A673 (cell line): ENCODE results near the gene OR10H1. TPM values are rescaled to one million over a fixed set of nuclear protein-coding genes. Genes with fewer than 3 reads are reported as not detected.
A peak's percentile ranks its signal among the peaks of the same experiment; 100 is the strongest.
"Not testable (repeated sequence)": the region's sequence is repeated elsewhere in the genome, so short reads cannot be mapped to it uniquely, and the experiment has no call there.

ENCODE experiments used
- BruUV-seq: library from RNA; stranded (reverse); fragments of 400-500 nt; replicated peaks from 2 replicates; lab custom pipeline; 2021; lab: Mats Ljungman, UMichigan
- CTCF ChIA-PET: fragments of 300-600 bp; sonication (Branson Sonifier 250); formaldehyde crosslinking; loops from one replicate; lab custom pipeline; 2022; ENCODE audit warnings: antibody characterized with exemption; lab: Charles Lee
- POLR2A ChIA-PET: fragments of 300-600 bp; sonication (Branson Sonifier 250); formaldehyde crosslinking; loops from one replicate; lab custom pipeline; 2022; ENCODE audit warnings: antibody characterized with exemption; ENCODE audit not compliant: low non-redundant PET; lab: Charles Lee
- DNase-seq: peaks from one replicate; pipeline ENCODE4 v3.0.0-alpha.2; 2015; ENCODE audit warnings: low spot score
- H3K27ac ChIP-seq: fragments of 200-600 bp; sonication (generic); 2 replicates; pipeline ENCODE4 v1.5.1; 2016; ENCODE audit warnings: mixed run types, low read depth, mild to moderate bottlenecking, mixed read lengths, antibody characterized with exemption, low read length; ENCODE audit not compliant: poor library complexity, severe bottlenecking
- H3K27me3 ChIP-seq: fragments of 200-600 bp; sonication (generic); replicated peaks from 2 replicates; pipeline ENCODE4 v1.6.1; 2017; ENCODE audit warnings: mixed run types, low read depth, mild to moderate bottlenecking, mixed read lengths, antibody characterized with exemption, low read length; ENCODE audit not compliant: insufficient read depth, poor library complexity
- H3K36me3 ChIP-seq: fragments of 200-600 bp; sonication (generic); 2 replicates; pipeline ENCODE4 v1.6.1; 2016; ENCODE audit warnings: mixed run types, mild to moderate bottlenecking, mixed read lengths, antibody characterized with exemption, low read length; ENCODE audit not compliant: insufficient read depth, poor library complexity, severe bottlenecking
- H3K4me1 ChIP-seq: fragments of 200-600 bp; sonication (generic); 2 replicates; pipeline ENCODE4 v1.6.1; 2017; ENCODE audit warnings: mixed run types, mild to moderate bottlenecking, mixed read lengths, antibody characterized with exemption, low read length; ENCODE audit not compliant: insufficient read depth, poor library complexity, severe bottlenecking
- H3K4me3 ChIP-seq: fragments of 200-600 bp; sonication (generic); 2 replicates; pipeline ENCODE4 v1.5.1; 2016; ENCODE audit warnings: low read depth, mixed run types, mild to moderate bottlenecking, mixed read lengths, low read length; ENCODE audit not compliant: poor library complexity, severe bottlenecking
- H3K9me3 ChIP-seq: fragments of 200-600 bp; sonication (generic); 2 replicates; pipeline ENCODE4 v1.6.1; 2016; ENCODE audit warnings: mixed run types, low read depth, mild to moderate bottlenecking, mixed read lengths, antibody characterized with exemption, low read length; ENCODE audit not compliant: poor library complexity, severe bottlenecking
- CTCF ChIP-seq: fragments of 300-800, 200-600 bp; sonication (generic); conservative IDR thresholded peaks from 2 replicates; pipeline ENCODE4 v1.5.1; 2017; ENCODE audit warnings: low read depth, mild to moderate bottlenecking, antibody characterized with exemption, low read length, moderate library complexity, mixed read lengths
- EZH2 ChIP-seq: fragments of 200-600 bp; sonication (generic); IDR thresholded peaks from 2 replicates; pipeline ENCODE4 v1.6.1; 2017; ENCODE audit warnings: borderline replicate concordance, low read depth, mild to moderate bottlenecking, mixed read lengths, antibody characterized with exemption, low read length; ENCODE audit not compliant: poor library complexity, severe bottlenecking
- intact Hi-C: fragments of 100-400 bp; cut with micrococcal nuclease; formaldehyde crosslinking; loops from one replicate; pipeline ENCODE4 v1.10.0; 2022; ENCODE audit not compliant: unreplicated experiment
- total RNA-seq: library from RNA; stranded (reverse); gene quantifications from 2 replicates; pipeline ENCODE4 v1.2.3, GENCODE V29; 2021

OR10H1 gene
- total RNA-seq, 1 experiment from 2014 or later = not detected

- peaks cover 4% of the 10 kb centered on the region for H3K4me1 ChIP-seq
- DNase-seq = no peak
- H3K9me3 ChIP-seq = no peaks in the 10 kb centered on the region
- POLR2A ChIA-PET = interaction anchor here (0.6 kb wide), 2 partner anchors 10 to 313 kb away, joined by 4 to 11 read pairs; no protein-coding TSS in a partner anchor
- intact Hi-C loops = no loop called here
- BruUV-seq = TSS peak; percentile 91
- peak overlapping the region; percentile 63 for H3K4me3 ChIP-seq
- H3K27me3 ChIP-seq = peaks cover 6% of the 10 kb centered on the region
- H3K27ac ChIP-seq = peak overlapping the region; percentile 92
- CTCF ChIA-PET = no interaction called here
- H3K36me3 ChIP-seq = no peaks in the 10 kb centered on the region
- TF ChIP-seq EZH2 = no peak
Measured at GRCh38 chr19:15837221-15837731, 21.8 kb upstream of the OR10H1 start.

GRCh38 chr19:15836330-15837220, 21.1 kb upstream of the OR10H1 start:
- BruUV-seq = TSS peak; percentile 85
- Histone ChIP-seq H3K4me3 (peak overlapping the region; percentile 63), H3K27ac (peak overlapping the region; percentile 92), H3K27me3 (peaks cover 7% of the 10 kb centered on the region), H3K9me3 (no peaks in the 10 kb centered on the region), H3K4me1 (peaks cover 4% of the 10 kb centered on the region), H3K36me3 (no peaks in the 10 kb centered on the region)
- intact Hi-C loops = no loop called here
- TF ChIP-seq EZH2 = no peak
- no peak for TF ChIP-seq CTCF
- peak; percentile 97 for DNase-seq
- ChIA-PET CTCF (no interaction called here), POLR2A (interaction anchor here (0.6 kb wide), 2 partner anchors 22 to 314 kb away, joined by 4 read pairs; no protein-coding TSS in a partner anchor)

- H3K27me3 ChIP-seq, H3K9me3 ChIP-seq, BruUV-seq, DNase-seq, H3K4me1 ChIP-seq, CTCF ChIA-PET, H3K36me3 ChIP-seq, intact Hi-C loops: not testable (repeated sequence)
- peak overlapping the region; percentile 63 for H3K4me3 ChIP-seq
- POLR2A ChIA-PET = interaction anchor here (0.6 kb wide), 1 partner anchor 145 kb away, joined by 3 read pairs; no protein-coding TSS in a partner anchor
- peak overlapping the region; percentile 92 for H3K27ac ChIP-seq
Measured at GRCh38 chr19:15835565-15836329, 20.3 kb upstream of the OR10H1 start.

GRCh38 chr19:15834232-15834631, 18.8 kb upstream of the OR10H1 start:
- H3K27ac ChIP-seq, intact Hi-C loops, BruUV-seq, H3K4me3 ChIP-seq, H3K36me3 ChIP-seq, H3K9me3 ChIP-seq, CTCF ChIA-PET, DNase-seq, POLR2A ChIA-PET, H3K4me1 ChIP-seq: not testable (repeated sequence)
- peaks cover 21% of the 10 kb centered on the region for H3K27me3 ChIP-seq
